HG03521 (cell line): ENCODE data around the gene ADCK1.
"Not testable (repeated sequence)": the region's sequence is repeated elsewhere in the genome, so short reads cannot be mapped to it uniquely, and the experiment has no call there.

Experiments used
- ATAC-seq: cut with Tn5 transposase; IDR thresholded peaks from one replicate; pipeline ENCODE4 v1.9.1; 2021; ENCODE audit warnings: mild to moderate bottlenecking, moderate library complexity; ENCODE audit not compliant: unreplicated experiment

ADCK1 gene

GRCh38 chr14:77805706-77806105 is 5.8 kb downstream of the ADCK1 start:
- ATAC-seq: no peak

DNA sequence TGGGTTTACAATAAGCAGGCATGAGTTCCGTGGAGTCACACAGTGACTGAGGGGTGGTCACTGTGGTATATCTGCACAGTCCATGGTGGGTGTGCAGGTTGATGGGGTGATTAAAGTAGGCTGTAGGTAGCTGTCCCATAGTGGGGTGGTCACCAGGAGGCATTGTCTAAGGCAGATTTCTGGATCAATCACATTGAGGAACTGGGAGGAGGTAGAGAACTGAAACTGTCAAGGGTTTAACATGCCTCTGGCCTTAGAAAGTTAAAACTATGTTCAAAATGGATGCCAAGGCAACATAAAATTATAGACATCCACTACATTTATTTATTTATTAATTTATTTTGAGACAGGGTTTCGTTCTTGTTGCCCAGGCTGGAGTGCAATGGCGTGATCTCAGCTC is 8.3 kb downstream of the ADCK1 start:
- ATAC-seq: no peak

- ATAC-seq: no peak
These were observed 9.1 kb downstream of the ADCK1 start for GRCh38 chr14:77809011-77809410.

- no peak for ATAC-seq
These were observed 12.1 kb downstream of the ADCK1 start for GRCh38 chr14:77812028-77812427.

GRCh38 chr14:77812682-77813081 is 12.8 kb downstream of the ADCK1 start:
- ATAC-seq: not testable (repeated sequence)

- no peak for ATAC-seq
These were observed 22.4 kb downstream of the ADCK1 start for GRCh38 chr14:77822307-77822706.

GRCh38 chr14:77822741-77823140 is 22.8 kb downstream of the ADCK1 start:
- no peak for ATAC-seq

DNA sequence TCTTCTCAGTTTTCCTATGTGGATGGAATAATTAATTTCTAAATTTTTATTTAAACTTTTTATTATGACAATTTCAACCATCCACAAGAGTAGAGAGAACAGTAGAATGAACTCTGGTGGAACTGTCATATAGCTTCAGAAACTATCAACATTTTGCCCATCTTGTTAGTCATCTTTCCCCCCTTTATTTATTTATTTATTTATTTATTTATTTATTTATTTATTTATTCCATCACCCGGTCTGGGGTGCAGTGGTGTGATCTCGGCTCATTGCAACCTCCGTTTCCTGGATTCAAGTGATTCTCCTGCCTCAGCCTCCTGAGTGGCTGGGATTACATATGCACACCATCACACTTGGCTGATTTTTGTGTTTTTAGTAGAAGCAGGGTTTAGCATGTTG is 23.5 kb downstream of the ADCK1 start:
- ATAC-seq: no peak

DNA sequence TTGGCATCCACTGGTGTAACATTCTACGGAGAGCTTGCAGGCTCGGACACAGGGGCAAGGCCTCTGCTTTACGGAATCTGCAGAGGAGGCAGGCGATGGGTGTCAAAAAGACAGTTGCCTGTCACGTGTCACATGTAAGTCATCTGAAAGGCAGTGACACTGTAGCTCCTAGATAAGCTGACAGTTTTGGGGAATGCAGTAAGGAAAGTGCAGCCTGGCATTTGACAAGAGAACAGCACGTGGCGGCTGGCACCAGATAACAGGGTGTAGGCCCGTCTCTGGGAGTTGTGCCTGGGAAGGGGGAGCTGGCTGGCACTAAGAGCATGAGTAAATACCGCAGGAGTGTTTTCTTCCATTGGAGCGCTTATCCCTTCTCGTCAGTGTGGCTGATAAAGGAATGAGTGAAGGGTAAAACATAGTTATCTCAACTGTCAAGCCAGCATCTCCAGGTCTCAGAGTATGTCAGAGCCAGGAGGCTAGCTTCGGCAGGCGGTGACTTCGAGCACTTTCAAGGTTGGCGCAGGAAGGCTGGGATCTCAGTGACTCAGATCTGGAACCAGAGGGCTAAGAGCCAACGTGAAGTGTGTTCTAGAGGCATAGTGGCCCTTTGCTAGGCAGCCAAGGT is 26.1 kb downstream of the ADCK1 start:
- no peak for ATAC-seq

DNA sequence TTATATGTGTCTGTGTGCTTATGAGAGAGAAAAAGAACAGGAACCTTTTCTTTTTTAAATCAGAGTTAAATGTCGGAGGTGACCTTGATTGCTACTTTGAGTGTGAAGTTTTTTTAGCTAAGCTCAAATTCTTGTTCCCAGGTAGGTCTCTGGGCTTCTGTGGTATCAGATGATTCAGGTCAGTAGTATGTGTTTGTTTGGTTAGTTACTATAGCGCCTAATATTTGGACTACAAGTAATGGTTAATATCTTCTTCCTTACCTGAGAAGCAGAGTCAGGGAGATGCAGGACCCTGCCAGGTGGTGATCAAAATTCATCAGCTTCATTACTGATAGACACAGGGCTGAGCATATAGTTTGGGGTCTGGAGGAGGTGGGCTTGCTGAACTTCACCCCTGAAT is 30.8 kb downstream of the ADCK1 start:
- no peak for ATAC-seq

GRCh38 chr14:77832297-77832696 is 32.4 kb downstream of the ADCK1 start:
- no peak for ATAC-seq

GRCh38 chr14:77837926-77838325 is 38.0 kb downstream of the ADCK1 start:
- ATAC-seq: no peak

DNA sequence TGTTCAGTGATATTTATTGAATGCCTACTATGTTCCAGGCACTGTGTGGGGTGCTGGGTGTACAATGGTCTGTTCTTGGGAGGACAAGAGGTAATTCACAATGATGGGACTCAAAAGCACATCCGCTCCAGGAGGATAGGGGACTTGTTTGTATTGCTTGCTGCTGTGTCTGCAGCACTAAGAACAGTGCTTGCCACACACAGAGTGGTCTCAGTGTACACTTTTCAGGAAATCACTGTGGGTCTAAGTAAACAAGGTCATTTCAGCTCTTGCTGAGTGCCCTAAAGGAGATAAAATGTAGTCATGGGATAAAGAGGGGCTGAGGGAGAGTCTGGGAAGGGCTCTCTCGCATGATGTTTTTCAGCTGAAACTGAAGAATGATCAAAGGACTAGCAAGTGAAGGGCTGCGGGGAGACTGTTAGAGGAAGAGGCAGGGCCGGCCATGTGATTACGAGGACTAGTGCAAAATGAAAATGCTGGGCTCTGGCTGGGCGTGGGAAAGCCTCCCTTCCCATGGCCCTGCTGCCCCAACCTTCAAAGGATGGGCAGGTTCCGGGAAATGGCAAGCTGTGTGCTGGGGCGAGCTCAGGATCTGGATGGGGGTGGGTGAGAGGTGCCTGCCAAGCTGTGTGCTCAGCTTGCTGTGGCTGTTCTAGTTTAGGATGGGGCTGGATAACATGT is 39.1 kb downstream of the ADCK1 start:
- no peak for ATAC-seq

DNA sequence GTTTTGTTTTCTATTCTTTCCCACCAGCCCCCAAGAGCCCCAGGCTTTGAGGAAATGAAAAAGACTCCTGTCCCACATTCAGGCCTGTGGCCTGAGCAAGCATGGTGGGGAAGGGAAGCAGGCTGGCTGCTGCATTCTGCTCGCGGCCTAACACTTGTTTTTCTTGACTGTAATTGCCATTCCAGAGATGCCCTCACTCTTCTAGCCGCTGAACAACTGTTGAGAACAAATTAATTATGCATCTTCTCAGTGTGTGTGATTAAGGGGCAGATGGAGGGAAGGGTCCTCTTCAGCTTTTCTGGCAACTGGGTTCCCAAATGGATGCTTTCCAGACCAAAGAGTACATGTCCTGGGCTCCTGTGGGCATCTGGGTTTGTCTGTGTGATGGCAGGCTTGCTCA is 43.3 kb downstream of the ADCK1 start:
- ATAC-seq: no peak

GRCh38 chr14:77843651-77844050 is 43.7 kb downstream of the ADCK1 start:
- no peak for ATAC-seq

DNA sequence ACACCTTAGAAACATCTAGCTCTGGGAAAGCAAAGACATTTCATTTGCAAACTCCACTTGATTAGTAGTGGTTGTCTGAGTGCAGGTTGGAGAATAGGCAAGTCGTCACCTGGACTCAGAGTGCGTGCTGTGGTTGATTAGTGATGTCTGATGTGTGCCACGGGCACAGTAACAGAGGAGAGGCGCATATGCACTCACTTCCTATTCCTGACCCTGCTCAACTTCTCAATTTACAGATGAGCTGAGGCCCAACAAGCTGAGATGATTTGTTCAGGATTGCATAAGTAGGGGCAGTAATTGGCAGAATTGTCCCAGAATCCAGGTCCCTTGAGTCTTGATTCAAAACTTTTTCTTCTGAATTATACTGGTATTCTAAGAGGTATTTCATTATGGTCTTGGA is 44.9 kb downstream of the ADCK1 start:
- no peak for ATAC-seq

DNA sequence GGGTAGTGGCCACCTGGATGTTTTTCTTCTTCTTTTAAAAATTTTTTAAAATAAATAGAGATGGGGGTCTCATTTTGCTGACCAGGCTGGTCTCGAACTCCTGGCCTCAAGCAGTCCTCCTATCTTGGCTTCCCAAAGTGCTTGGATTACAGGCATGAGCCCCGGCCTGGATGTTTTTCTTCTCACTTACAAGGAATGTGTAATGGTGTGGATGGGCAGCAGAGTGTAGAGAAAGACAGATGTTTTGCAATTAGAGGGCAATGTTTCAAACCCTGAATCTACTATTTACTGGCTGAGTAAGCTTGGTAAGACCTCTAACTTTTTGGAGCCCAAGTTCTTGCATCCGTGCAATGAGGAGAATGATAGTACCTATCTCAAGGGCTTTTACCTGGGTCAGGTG is 48.1 kb downstream of the ADCK1 start:
- no peak for ATAC-seq

- ATAC-seq: no peak
These were observed 49.8 kb downstream of the ADCK1 start for GRCh38 chr14:77849711-77850110.

DNA sequence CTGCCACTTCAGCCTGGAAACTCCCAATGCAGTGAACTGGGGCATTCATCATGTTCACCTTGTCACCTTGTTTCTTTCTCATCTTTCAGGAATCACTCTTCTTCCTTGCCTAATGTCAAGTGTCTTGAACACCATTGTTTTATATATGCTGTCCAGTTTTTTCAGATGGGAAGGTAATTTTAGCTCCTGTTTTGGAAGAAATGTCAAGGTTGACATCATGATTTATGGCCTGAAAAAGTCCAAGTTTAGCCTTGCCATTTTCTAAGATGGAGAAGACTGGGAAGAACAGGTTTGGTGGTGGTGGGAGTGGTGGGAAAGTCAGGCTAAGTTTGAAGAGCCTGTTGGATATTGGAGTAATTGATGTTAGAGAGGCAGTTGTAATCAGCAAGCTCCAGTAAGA is 54.0 kb downstream of the ADCK1 start:
- no peak for ATAC-seq

DNA sequence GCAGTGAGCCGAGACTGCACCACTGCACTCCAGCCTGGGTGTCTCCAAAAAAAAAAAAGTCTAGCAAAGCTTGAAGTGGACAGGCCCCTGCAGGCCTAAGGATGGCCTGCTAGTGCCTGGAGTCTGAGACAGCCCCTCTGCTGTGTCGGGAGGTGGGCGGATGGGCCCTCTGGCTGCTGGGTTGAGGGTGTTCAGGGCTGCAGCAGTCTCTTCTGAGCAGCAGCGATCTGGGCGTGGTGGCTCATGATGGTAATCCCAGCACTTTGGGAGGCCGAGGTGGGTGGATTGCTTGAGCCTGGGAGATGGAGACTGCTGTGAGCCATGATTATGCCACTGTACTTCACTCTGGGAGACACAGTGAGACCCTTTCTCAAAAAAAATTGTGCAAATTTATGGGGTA is 57.0 kb downstream of the ADCK1 start:
- ATAC-seq: no peak

DNA sequence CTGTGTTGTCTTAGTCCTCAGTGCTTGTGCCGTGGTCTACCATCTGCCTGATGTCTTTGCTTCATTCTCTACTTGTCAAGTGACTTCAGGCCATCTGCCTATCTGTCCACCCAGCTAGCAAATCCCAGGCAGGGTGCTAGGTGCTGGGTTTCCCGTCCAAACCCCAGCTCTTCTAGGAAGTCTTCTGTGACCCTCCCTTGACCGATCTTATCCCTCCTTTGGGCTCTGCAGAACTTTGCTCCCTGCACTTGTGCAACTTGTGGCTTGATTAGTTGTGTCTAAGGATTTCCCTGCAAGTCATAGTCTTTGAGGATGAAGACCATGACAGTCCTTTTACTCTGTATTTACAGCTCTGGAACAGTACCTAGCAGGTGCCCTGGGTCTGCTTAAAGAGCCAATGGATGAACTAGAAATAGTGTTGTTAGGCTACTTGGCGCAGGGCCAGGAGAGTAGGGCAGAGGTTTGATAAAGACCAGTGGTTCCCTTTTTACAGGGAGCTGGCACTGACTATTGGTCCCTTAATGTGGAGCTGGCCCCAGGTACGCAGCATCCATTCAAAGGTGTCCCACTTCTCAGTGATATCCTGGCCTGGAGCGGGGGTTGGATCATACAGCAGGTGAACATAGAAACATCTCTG is 60.1 kb downstream of the ADCK1 start:
- ATAC-seq: no peak

DNA sequence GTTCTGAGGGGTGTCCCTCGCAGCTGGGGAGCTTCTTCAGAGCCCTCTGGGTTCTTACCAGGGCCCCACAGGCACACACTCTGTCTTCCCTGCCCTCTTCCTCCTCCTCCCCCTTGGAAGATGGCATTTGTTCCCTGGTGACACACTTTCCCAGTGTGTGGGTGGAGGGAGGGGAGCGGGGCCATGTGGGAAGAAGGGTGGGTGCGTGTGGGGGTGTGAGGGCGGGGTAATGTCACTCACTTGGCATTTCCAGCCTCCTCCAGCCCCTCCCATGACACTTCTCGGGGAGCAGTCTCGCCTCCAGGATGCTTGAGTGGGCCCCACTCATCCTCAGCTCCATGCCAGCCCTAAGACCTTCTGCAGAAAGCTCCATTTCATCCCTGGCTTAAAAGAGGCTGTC is 61.3 kb downstream of the ADCK1 start:
- no peak for ATAC-seq
